BE2C (cell line): ENCODE data around the gene RAP2C.

Experiments
- DNase-seq: peaks from one replicate; pipeline ENCODE4 v3.0.0-alpha.2; 2020
- H3K27me3 ChIP-seq: fragments of 250-450 bp; sonication (Bioruptor Pico); 2 replicates; pipeline ENCODE4 v1.5.1; 2020; ENCODE audit warnings: mild to moderate bottlenecking
- H3K36me3 ChIP-seq: fragments of 250-450 bp; sonication (Bioruptor Pico); 2 replicates; pipeline ENCODE4 v1.5.1; 2020; ENCODE audit warnings: mild to moderate bottlenecking
- H3K4me1 ChIP-seq: fragments of 250-450 bp; sonication (Bioruptor Pico); 2 replicates; pipeline ENCODE4 v1.5.1; 2020
- H3K4me3 ChIP-seq: 2 replicates; pipeline ENCODE4 v1.5.1; 2011; ENCODE audit warnings: low read depth, low read length
- H3K9me3 ChIP-seq: fragments of 250-450 bp; sonication (Bioruptor Pico); 2 replicates; pipeline ENCODE4 v1.5.1; 2020
- TF ChIP-seq, protein P1 (sequence below): IDR thresholded peaks from 2 replicates; pipeline ENCODE4 v1.5.1; 2012; ENCODE audit warnings: mild to moderate bottlenecking, low read depth, low read length

The RAP2C gene

GRCh38 chrX:132207996-132208395, 11.3 kb downstream of the RAP2C start:
- Histone ChIP-seq H3K36me3 (no peaks in the 10 kb centered on the region; the same call in 1 of the 2 replicates), H3K27me3 (no peaks in the 10 kb centered on the region), H3K4me1 (no peaks in the 10 kb centered on the region), H3K9me3 (no peaks in the 10 kb centered on the region), H3K4me3 (no peak overlapping the region)
- TF ChIP-seq, protein P1, sequence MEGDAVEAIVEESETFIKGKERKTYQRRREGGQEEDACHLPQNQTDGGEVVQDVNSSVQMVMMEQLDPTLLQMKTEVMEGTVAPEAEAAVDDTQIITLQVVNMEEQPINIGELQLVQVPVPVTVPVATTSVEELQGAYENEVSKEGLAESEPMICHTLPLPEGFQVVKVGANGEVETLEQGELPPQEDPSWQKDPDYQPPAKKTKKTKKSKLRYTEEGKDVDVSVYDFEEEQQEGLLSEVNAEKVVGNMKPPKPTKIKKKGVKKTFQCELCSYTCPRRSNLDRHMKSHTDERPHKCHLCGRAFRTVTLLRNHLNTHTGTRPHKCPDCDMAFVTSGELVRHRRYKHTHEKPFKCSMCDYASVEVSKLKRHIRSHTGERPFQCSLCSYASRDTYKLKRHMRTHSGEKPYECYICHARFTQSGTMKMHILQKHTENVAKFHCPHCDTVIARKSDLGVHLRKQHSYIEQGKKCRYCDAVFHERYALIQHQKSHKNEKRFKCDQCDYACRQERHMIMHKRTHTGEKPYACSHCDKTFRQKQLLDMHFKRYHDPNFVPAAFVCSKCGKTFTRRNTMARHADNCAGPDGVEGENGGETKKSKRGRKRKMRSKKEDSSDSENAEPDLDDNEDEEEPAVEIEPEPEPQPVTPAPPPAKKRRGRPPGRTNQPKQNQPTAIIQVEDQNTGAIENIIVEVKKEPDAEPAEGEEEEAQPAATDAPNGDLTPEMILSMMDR, result no peak
- no peak for DNase-seq

- Histone ChIP-seq H3K9me3 (no peaks in the 10 kb centered on the region), H3K27me3 (no peaks in the 10 kb centered on the region), H3K4me3 (no peak overlapping the region), H3K36me3 (no peaks in the 10 kb centered on the region), H3K4me1 (no peaks in the 10 kb centered on the region)
- TF ChIP-seq, protein P1, result no peak
- DNase-seq, result no peak
Measured at GRCh38 chrX:132206259-132206658, 13.0 kb downstream of the RAP2C start.

- TF ChIP-seq, protein P1, result no peak
- no peak overlapping the region for H3K4me3 ChIP-seq
- no peaks in the 10 kb centered on the region for H3K9me3 ChIP-seq
- H3K36me3 ChIP-seq, result no peaks in the 10 kb centered on the region
- H3K27me3 ChIP-seq, result no peaks in the 10 kb centered on the region
- no peaks in the 10 kb centered on the region for H3K4me1 ChIP-seq
- DNase-seq, result no peak
Measured at GRCh38 chrX:132204629-132205028, 14.6 kb downstream of the RAP2C start.

GRCh38 chrX:132200976-132201375, 18.3 kb downstream of the RAP2C start:
- Histone ChIP-seq H3K27me3 (no peaks in the 10 kb centered on the region), H3K4me3 (no peak overlapping the region)
- TF ChIP-seq, protein P1, result no peak

DNA sequence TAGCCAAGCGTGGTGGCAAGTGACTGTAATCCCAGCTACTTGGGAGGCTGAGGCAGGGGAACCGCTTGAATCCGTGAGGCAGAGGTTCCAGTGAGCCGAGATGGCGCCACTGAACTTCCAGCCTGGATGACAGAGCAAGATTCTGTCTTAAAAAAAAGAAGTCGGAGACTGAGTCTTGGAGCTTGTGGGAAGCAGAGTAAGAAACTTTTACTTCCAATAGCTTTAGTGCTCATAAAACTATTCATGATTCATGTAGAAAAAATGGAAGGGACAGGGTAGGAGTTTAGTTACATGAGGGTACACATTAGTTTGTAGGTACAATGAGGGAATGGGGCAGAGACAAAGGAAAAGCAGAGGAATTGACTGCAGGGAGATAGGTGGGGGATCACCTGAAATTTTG, 19.3 kb downstream of the RAP2C start:
- Histone ChIP-seq H3K4me3 (no peak overlapping the region), H3K4me1 (no peaks in the 10 kb centered on the region), H3K36me3 (no peaks in the 10 kb centered on the region), H3K27me3 (no peaks in the 10 kb centered on the region), H3K9me3 (no peaks in the 10 kb centered on the region)
- TF ChIP-seq, protein P1, result no peak
- DNase-seq, result no peak

More at GRCh38 chrX:132200976-132201375, 18.3 kb downstream of the RAP2C start:
- no peaks in the 10 kb centered on the region for H3K9me3 ChIP-seq
- H3K4me1 ChIP-seq, result no peaks in the 10 kb centered on the region
- no peaks in the 10 kb centered on the region for H3K36me3 ChIP-seq
- DNase-seq, result no peak

GRCh38 chrX:132193872-132194574, 25.2 kb downstream of the RAP2C start:
- no peak for DNase-seq
- TF ChIP-seq, protein P1, result no peak
- Histone ChIP-seq H3K4me3 (no peak overlapping the region), H3K4me1 (no peaks in the 10 kb centered on the region), H3K27me3 (no peaks in the 10 kb centered on the region), H3K9me3 (no peaks in the 10 kb centered on the region), H3K36me3 (no peaks in the 10 kb centered on the region)
